Measurements from ENCODE around the gene IFNGR1. TPM values are rescaled to one million over a fixed set of nuclear protein-coding genes. Genes with fewer than 3 reads are reported as not detected.

Gene IFNGR1
- total RNA-seq, 4 donors from 2014 or later, result 77.8 to 91.5 (median 84.3) TPM

DNA sequence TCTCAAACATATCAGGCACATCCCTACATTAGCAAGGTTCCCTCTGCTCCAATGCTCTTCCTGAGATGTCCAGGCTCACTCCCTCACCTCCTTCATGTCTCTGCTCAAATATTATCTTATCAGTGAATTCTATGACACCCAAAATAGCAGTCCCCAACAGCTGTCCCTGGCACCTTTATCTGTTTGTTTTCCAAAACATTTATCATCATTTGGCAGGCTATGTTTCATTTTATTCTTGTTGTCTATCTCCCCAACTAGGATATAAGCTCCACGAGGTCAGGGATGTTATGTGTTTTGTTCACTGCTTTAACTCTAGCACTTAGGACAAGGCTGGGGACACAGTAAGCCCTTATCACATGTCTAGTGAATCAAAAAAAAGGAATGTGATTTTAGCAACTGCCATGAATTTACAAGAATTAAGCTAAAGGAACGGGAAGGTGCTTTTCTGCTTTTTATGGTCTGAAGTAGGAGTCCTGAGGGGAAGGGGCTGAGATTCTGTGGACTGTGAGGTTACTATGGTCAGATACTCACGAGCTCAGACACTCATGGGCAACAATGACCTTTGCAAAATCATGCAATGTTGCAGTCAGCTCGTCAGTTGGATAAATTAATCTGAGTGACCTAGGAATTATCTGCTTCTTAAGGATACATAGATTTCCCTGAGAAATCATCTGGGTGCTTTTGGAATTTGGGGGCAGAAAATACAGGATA is 43.9 kb downstream of the IFNGR1 start:
- no peaks in the 10 kb centered on the region for H3K36me3 ChIP-seq
- H3K4me3 ChIP-seq, result no peak overlapping the region
- WGBS, result 63% methylated on average over 4 of the region's 4 CpGs
- peaks cover 12% of the 10 kb centered on the region for H3K4me1 ChIP-seq
- no peak for DNase-seq (ENCODE audit: low spot score in 2 of 2)
- no peak overlapping the region for H3K27ac ChIP-seq
- TF ChIP-seq POLR2AphosphoS5 (IDR thresholded peaks at IDR 0.05) (no peak), CTCF (IDR thresholded peaks at IDR 0.05) (no peak), EP300 (IDR thresholded peaks at IDR 0.05) (no peak), POLR2A (IDR thresholded peaks at IDR 0.05) (no peak)
- H3K9me3 ChIP-seq, result no peaks in the 10 kb centered on the region
- H3K27me3 ChIP-seq, result no peaks in the 10 kb centered on the region

DNA sequence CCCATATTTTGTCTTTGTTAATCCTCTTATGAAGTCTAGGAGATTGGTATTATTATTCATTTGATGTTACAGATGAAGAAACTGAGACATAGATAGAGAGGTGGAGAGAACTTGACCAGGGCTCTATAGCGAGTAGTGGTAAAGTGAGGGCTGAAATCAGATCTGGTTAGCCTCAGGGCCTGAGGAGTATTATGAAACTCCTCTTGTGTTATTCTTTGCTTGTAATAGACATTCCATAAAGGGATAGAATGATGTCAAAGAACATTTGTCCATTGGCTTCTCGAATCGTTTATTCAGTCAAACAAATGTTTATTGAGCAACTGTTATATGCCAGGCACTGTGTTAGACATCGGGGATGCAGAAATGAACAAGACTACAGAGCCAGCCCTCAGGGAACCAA is 45.7 kb downstream of the IFNGR1 start, which contains the start of gene IL22RA2:
TSS of gene IL22RA2 (minus strand) at position 144 of the 400 bp plus-strand sequence. CDS start 11,895 bp downstream, outside the sequence.
- Histone ChIP-seq H3K9me3 (no peaks in the 10 kb centered on the region), H3K36me3 (no peaks in the 10 kb centered on the region), H3K4me3 (no peak within 1 kb of the TSS), H3K27me3 (no peaks in the 10 kb centered on the region), H3K27ac (no peak within 1 kb of the TSS), H3K4me1 (peaks cover 12% of the 10 kb centered on the region)
- WGBS, result 86% methylated on average over 4 of the region's 4 CpGs
- TF ChIP-seq POLR2A (IDR thresholded peaks at IDR 0.05) (no peak), EP300 (IDR thresholded peaks at IDR 0.05) (no peak), CTCF (IDR thresholded peaks at IDR 0.05) (no peak), POLR2AphosphoS5 (IDR thresholded peaks at IDR 0.05) (no peak)
- no peak for DNase-seq (ENCODE audit: low spot score in 2 of 2)

DNA sequence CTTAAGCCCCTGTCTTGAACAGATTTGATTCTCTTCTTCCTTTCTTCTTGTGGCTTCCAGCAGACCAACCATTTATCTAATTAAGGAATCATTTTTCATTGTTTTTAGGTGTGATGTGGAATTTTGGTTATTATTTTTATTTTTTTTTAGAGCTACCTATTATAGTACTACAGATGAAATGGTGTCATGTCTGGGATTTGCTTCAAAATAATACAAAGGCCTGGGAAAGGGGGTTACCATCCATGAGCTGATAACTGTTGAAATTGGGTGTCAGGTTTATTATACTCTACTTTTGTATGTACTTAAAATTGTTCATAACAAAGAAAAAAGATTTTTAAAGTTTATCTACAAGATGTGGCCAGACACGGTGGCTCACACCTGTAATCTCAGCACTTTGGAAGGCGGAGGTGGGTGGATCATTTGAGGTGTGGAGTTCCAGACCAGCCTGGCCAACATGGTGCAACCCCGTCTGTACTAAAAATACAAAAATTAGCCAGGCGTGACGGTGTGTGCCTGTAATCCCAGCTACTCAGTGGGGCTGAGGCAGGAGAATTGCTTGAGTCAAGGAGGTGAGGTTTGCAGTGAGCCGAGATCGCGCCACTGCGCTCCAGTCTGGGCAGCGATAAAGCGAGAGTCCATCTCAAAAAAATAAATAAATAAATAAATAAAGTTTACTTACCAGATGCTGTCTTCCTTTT is 46.3 kb downstream of the IFNGR1 start:
- H3K27ac ChIP-seq, result no peak overlapping the region
- no peak overlapping the region for H3K4me3 ChIP-seq
- peaks cover 12% of the 10 kb centered on the region for H3K4me1 ChIP-seq
- DNase-seq (ENCODE audit: low spot score in 2 of 2), result no peak
- H3K36me3 ChIP-seq, result no peaks in the 10 kb centered on the region
- no peaks in the 10 kb centered on the region for H3K9me3 ChIP-seq
- TF ChIP-seq POLR2AphosphoS5 (IDR thresholded peaks at IDR 0.05) (no peak), POLR2A (IDR thresholded peaks at IDR 0.05) (no peak), EP300 (IDR thresholded peaks at IDR 0.05) (no peak), CTCF (IDR thresholded peaks at IDR 0.05) (no peak)
- WGBS, result 95% methylated on average over 11 of the region's 11 CpGs
- no peaks in the 10 kb centered on the region for H3K27me3 ChIP-seq

- H3K27me3 ChIP-seq, result no peaks in the 10 kb centered on the region
- H3K36me3 ChIP-seq, result no peaks in the 10 kb centered on the region
- TF ChIP-seq POLR2A (IDR thresholded peaks at IDR 0.05) (no peak), POLR2AphosphoS5 (IDR thresholded peaks at IDR 0.05) (no peak), EP300 (IDR thresholded peaks at IDR 0.05) (no peak), CTCF (IDR thresholded peaks at IDR 0.05) (no peak)
- no peak for DNase-seq (ENCODE audit: low spot score in 2 of 2)
- 53% methylated on average over 13 of the region's 13 CpGs for WGBS
- H3K4me1 ChIP-seq, result peaks cover 12% of the 10 kb centered on the region
- H3K4me3 ChIP-seq, result no peak overlapping the region
- H3K27ac ChIP-seq, result no peak overlapping the region
- no peaks in the 10 kb centered on the region for H3K9me3 ChIP-seq
Measured at GRCh38 chr6:137171824-137172733, 47.1 kb downstream of the IFNGR1 start.
